GM12801 (cell line): ENCODE measurements around the gene RALA.

Experiments
- TF ChIP-seq, protein P1 (sequence below): IDR thresholded peaks from one replicate; pipeline ENCODE4 v1.5.1; 2011; ENCODE audit warnings: control low read depth; ENCODE audit not compliant: insufficient read length; ENCODE audit errors: extremely low read depth

Gene RALA

GRCh38 chr7:39749717-39750116, 126.3 kb downstream of the RALA start:
- TF ChIP-seq, protein P1, sequence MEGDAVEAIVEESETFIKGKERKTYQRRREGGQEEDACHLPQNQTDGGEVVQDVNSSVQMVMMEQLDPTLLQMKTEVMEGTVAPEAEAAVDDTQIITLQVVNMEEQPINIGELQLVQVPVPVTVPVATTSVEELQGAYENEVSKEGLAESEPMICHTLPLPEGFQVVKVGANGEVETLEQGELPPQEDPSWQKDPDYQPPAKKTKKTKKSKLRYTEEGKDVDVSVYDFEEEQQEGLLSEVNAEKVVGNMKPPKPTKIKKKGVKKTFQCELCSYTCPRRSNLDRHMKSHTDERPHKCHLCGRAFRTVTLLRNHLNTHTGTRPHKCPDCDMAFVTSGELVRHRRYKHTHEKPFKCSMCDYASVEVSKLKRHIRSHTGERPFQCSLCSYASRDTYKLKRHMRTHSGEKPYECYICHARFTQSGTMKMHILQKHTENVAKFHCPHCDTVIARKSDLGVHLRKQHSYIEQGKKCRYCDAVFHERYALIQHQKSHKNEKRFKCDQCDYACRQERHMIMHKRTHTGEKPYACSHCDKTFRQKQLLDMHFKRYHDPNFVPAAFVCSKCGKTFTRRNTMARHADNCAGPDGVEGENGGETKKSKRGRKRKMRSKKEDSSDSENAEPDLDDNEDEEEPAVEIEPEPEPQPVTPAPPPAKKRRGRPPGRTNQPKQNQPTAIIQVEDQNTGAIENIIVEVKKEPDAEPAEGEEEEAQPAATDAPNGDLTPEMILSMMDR = no peak

- TF ChIP-seq, protein P1 = no peak
Measured at GRCh38 chr7:39750253-39751077, 127.1 kb downstream of the RALA start.

GRCh38 chr7:39753823-39754325, 130.5 kb downstream of the RALA start:
- TF ChIP-seq, protein P1 = no peak

GRCh38 chr7:39754326-39755120, 131.2 kb downstream of the RALA start:
- TF ChIP-seq, protein P1 = no peak

DNA sequence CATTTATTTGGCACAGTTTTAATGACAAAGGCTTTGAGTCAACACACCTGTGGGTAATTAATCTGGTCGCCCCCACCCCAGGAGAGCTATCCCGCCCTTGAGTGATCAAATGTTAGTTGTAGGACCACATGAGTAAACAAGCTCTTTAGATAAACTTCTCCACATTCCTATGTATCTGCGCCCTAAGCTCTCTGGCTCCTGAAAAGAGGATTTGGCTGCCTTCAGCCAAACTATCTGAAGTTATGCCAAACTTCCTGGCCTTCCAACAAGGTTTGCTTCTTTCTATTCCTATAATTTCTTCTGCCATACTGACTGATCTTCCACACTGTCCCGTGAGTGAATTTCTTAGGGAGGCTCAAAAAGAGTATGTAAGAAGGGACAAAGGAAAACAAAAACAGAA, 134.2 kb downstream of the RALA start:
- TF ChIP-seq, protein P1 = no peak
